D721Med (cell line): ENCODE measurements around the gene TTYH3.

Experiments
- DNase-seq: peaks from one replicate; pipeline ENCODE4 v3.0.0; 2011; ENCODE audit warnings: low spot score; ENCODE audit not compliant: insufficient read length
- FAIRE-seq: peaks from 2 replicates; lab custom pipeline; 2011; peaks lifted over from hg19 to GRCh38; lab: Jason Lieb, UNC
- CTCF ChIP-seq: IDR thresholded peaks from 2 replicates; pipeline ENCODE4 v1.5.1; 2012; ENCODE audit warnings: mild to moderate bottlenecking, control low read depth; ENCODE audit not compliant: insufficient read depth; ENCODE audit errors: missing control alignments

TTYH3 gene

GRCh38 chr7:2627258-2628129, 4.3 kb upstream of the TTYH3 start:
- no peak for FAIRE-seq
- no peak for DNase-seq
- TF ChIP-seq CTCF, result no peak

DNA sequence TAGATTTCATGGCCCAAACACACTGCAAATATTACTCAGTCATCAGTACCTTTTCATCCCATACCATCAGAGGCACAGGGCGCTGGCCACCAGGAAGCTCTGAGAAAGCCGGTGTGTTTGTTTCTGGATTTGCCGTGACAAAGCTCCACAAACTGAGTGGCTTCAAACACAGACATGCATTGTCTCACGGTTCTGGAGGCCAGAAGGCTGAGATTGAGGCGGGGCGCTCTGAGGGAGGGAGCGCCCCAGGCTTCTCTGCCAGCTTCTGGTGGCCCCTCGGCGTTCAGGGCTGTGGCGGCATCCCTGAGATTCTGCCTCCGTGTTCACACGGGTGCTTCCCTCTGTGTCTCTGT, 3.7 kb upstream of the TTYH3 start:
- FAIRE-seq (no peak), DNase-seq (no peak)
- no peak for TF ChIP-seq CTCF

DNA sequence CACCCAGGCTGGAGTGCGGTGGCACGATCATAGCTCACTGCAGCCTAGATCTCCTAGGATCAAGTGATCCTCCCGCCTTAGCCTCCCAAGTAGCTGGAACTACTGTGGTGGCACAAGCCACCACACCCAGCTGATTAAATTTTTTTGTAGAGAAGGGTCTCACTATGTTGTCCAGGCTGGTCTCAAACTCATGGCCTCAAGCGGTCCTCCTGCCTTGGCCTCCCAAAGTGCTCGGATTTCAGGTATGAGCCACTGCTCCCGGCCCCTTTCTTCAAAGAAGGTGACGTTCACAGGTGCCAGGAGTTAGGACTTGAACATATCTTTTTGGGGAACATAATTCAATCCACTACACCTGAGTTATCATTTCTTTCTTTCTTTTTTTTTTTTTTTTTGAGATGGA, 2.9 kb upstream of the TTYH3 start:
- TF ChIP-seq CTCF, result no peak
- FAIRE-seq, result no peak
- DNase-seq, result no peak

- no peak for TF ChIP-seq CTCF
- no peak for FAIRE-seq
- no peak for DNase-seq
These were observed 1.8 kb upstream of the TTYH3 start for GRCh38 chr7:2629746-2630681.

DNA sequence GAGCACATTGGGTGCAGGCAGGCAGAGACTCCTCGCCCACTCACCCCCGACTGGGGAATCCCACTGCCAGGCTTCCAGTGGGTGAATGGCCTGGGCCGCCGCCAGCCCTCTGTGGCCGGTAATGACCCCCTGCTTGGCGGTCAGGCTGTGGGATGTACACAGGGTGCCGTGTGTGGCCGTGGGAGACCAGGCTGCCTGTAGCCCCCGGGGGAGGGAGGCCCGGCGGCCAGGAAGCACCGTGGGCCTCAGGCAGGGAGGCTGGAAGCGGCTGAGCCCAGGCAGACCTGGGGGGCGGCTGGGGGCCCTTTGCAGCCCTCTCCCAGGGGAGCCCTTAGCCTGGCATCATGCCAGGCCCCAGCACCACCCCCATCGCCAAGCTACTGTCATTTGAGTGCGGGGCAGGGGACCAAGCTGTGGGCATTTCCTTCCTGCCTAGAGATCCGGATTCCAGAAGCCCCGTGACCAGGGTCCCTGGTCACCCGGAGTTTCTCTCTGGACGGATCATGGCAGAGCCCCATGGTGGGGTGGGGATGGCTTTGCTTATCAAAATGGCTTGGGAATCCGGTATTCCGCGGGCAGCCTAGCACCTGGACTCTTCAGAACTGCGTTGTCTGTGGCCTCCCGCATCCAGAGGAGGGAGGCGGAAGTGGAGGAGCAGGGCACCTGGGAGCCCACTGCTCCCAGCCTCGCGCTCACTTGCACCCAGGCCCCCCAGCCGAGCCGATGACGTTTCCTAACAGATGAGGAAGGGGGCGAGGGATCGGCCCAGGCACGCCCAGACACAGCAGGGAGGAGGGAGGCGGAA, 1.1 kb downstream of the TTYH3 start:
- FAIRE-seq, result no peak
- DNase-seq, result peak; percentile 67
- no peak for TF ChIP-seq CTCF

DNA sequence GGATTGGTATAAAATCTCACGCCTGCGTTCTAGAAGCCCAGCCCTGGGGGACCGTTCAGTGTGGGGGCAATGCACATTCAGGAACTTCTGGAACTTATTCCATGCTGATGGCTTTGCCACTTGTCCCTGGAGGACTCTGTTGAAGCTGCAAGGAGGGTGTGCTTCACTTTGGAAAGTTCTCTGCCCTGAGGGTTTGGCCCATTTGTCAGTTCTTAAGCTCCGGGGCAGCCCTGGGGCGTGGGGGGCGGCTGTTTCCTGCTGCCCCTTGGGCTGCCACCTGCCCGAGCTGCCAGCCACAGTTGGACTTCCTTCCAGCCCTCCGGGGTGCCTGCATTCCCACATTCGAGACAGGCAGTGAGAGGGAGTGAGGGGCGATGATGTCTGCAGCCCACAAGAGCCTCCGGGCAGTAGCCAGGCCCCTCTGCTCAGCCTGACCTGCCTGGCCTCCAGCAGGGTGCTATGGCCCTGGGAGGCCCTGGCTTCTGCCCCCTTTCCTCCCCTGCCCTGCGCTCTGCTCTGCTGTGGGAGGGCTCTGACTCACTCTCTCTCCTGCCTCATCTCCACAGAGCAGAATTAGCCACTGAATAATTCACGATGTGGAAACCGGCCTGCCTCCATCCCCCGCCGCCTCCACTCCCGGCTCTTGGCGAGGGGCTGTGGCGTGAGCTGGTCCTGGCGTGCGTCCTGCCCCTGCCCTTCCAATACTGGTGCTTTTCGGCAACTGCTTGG, 1.9 kb downstream of the TTYH3 start:
- no peak for DNase-seq
- no peak for TF ChIP-seq CTCF
- FAIRE-seq, result no peak
